GM19324 (cell line): ENCODE results near the gene PRSS48.
A peak's percentile ranks its signal among the peaks of the same experiment; 100 is the strongest.
"Not testable (repeated sequence)": the region's sequence is repeated elsewhere in the genome, so short reads cannot be mapped to it uniquely, and the experiment has no call there.

Source experiments
- ATAC-seq: cut with Tn5 transposase; IDR thresholded peaks from one replicate; pipeline ENCODE4 v1.9.1; 2021; ENCODE audit warnings: mild to moderate bottlenecking, moderate library complexity; ENCODE audit not compliant: unreplicated experiment, low FRiP score

PRSS48 gene

DNA sequence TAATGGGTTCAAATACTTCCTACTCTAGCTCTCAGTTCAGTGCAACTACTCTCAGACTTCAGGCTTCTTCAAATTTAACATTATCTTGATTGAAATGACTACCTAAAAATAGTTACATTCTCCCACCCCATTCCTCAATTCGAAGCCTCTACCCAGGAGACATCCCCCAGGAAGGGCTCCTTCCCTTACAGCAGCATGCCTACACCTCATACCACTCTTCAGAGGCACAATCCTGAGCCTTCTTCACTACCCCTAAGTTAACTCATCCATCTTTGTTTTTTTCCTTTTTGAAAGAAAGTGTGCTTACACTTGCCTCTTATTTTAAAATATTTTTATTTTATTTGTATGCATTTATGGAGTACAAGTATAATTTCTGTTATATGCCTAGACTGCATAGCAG, 17.2 kb upstream of the PRSS48 start:
- ATAC-seq = no peak

DNA sequence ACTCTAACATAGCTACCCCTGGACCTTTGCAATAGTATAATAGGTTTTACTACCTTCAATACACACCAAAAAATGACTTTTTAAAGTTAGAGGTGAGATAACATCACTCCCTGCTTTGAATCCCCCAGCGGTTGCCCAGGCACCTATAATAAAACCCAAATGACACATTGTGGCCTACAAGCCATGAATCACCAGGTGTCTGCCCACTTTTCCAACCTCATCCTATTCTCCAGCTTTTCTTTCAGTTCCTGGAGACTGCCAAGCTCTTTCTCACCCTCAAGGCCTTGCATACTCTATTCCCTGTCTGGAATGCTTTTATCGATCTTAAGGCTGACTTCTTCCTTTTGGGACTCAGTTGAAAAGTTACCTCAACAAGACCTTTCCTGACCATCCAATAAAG, 16.4 kb upstream of the PRSS48 start:
- ATAC-seq = no peak

DNA sequence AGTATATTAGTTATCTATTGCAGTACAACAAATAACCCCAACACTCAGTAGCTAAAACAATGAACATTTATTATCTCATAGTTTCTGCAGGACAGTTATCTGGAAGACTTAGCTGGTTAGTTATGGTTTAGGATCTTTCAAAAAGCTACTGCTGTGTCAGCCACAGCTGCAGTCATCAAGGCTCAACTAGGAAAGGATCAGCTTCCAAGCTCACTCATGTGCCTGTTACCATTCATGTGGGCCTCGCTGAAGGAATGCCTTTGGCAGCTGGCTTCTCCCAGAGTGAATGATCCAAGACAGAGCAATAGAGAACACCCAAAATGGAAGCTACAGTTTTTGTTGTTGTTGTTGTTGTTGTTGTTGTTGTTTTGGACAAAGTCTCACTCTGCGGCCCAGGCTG, 13.5 kb upstream of the PRSS48 start:
- ATAC-seq = no peak

DNA sequence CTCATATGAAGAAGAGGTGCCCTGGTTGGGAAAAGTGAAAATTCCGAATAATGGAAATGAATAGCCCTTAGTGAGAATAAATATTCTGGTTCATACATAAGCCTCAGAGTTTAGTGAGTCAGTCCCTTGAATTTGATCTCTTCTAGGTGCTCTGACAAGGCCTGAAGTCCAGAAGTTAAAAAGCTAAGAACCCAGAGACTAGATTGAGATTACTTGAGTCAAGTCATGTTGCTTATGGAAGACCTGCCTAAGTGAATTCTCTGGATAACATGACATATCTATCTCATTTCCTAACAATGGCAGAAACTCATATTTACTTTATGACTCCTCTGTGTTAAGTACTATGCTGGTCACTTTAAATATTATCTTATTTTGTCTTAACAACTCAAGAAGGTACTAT, 10.5 kb upstream of the PRSS48 start:
- ATAC-seq = no peak

DNA sequence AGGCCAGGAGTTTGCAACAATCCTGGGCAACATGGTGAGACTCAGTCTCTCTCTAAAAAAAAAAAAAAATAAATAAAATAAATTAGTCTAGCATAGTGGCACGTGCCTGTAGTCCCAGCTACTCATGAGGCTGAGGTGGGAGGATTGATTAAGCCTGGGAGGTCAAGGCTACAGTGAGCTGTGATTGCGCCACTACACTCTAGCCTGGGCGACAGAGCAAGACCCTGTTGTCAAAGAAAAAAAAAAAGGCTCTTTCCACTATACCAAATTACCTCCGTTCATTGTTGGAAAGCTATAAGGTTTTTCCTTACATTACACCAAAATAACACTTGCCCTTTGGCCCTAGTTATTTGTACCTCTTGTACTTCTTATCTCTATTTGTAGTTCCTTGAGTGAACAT, 9.9 kb upstream of the PRSS48 start:
- ATAC-seq = no peak

DNA sequence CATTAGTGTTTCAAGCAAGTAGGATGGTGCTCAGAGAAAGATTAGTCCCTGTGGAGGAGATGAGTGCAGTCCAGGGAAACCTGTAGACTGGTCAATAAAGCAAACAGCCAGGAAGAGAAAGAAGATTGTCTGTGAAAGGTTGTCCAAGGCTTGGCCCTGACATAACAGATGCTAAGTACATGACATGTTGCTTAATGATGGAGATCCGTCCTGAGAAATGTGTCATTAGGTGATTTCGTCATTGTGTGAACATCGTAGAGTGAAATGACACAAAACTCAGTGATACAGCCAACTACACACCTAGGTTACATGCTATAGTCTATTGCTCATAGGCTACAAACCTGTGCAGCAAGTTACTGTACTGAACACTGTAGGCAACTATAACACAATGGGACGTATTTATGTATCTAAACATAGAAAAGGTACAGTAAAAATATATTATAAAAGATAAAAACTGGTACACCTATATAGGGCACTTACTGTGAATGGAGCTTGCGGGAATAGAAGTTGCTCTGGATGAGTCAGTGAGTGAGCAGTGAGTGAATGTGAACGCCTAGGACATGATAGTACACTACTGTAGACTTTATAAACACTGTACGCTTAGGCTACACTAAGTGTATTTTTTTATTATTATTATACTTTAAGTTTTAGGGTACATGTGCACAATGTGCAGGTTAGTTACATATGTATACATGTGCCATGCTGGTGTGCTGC, 9.0 kb upstream of the PRSS48 start:
- no peak for ATAC-seq

DNA sequence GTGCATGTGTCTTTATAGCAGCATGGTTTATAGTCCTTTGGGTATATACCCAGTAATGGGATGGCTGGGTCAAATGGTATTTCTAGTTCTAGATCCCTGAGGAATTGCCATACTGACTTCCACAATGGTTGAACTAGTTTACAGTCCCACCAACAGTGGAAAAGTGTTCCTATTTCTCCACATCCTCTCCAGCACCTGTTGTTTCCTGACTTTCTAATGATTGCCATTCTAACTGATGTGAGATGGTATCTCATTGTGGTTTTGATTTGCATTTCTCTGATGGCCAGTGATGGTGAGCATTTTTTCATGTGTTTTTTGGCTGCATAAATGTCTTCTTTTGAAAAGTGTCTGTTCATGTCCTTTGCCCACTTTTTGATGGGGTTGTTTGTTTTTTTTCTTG, 8.1 kb upstream of the PRSS48 start:
- not testable (repeated sequence) for ATAC-seq

DNA sequence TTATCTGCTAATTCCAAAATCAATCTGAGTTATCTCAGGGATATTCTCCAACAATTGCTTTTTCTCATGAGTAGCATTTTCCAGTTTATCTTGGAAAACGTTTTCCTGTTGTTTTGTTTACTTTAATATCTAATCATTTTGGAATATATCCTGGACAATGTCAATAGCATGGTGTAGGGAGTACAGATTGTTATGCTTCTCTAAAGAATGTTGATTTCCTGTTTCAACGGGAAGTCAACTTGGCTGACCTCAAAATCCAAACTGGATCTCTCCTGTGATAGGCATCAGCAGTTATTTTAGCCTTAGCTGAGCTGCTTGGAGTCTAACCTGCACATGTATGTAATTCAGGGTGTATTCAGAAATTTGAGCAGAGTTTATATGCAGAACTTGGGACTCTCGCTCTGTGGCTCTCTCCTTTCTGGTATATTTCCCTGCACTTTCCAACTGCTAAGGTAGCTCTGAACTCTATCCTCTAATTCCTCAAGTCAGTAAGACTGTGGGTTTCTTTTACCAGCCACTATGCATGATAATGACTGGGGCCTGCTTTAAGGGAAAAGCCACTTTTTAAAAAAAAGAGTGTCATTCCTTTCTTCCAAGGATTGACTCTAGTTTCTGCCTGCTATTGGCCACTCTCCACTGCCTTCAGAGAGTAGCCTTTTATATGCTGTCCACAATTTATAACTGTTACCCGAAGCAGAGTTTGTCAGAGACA, 7.7 kb downstream of the PRSS48 start:
- ATAC-seq = no peak

DNA sequence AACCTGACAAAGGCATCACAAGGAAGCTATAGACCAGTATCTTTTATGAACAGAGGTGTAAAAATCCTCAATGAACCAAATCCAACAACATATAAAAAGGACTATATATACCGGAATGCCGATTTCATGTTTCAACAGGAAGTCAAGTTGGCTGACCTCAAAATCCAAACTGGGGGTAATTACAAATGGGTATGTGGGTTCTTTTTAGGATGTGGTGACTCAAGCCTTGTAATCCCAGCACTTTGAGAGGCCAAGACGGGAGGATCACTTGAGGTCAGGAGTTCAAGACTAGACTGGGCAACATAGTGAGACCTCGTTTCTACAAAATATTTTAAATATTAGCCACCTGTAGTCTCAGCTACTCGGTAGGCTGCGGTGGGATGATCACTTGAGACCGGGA, 10.4 kb downstream of the PRSS48 start:
- no peak for ATAC-seq

DNA sequence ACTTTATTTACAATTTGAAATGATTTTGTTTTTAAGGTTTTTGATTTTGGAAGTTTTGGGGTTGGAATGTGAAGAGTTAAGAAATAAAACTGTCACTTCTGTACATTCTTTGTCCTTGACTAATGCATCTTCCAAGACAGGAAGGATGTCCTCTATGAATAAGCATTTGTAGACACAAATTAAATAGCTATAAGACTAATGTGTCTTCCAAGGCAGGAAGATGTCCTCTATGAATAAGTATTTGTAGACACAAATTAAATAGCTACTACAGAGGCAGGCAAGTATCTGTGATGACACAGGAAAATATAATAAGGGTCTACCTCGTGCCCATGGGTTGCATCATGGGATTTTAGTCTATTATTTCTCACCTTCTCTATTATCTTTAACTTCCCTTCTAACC, 14.5 kb downstream of the PRSS48 start:
- ATAC-seq = no peak

DNA sequence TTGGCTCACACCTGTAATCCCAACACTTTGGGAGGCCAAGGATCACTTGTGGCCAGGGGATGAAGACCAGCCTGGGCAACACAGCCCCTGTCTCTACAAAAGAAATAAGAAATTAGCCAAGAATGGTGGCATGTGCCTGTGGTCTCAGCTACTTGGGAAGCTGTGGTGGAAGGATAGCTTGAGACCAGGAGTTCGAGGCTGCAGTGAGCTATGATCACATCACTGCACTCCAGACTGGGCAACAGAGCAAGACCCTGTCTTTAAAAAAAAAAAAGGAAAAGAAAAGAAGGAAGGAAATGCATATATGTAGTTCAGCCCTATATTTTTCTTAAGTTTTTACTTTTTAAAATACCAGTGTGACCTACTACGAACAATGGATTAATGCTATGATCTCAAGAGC, 15.1 kb downstream of the PRSS48 start:
- ATAC-seq = no peak

DNA sequence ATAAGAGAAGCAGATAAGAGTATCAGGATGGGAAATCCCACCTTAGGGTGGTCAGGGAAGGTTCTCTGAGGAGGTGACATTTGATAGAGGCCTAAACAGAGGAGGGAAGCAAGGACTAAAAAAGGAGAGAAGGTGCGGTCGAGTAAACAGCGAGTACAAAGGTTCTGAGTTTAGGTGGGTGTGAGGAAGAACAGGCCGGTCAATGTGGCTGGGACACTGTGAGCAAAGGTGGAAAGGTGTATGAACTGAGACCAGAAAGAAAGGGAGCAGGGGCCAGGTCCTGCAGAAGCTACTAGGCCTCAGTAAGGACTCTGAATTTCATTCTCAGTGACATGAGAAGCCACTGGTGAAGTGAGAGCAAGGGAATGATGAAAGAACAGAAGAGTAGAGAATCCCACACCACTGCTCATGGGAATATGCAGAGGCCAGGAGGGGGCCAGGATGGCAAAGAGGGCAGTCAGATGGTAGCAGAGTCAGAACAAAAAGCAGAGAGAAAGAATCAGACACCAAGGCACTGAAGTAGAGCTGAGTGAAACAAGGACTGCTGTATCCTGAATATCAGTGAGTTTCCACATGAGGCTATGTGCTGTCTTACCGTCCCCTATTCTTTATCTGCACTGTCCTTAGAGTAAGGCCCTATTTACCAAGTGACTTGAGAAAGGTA, 18.0 kb downstream of the PRSS48 start:
- ATAC-seq = no peak

DNA sequence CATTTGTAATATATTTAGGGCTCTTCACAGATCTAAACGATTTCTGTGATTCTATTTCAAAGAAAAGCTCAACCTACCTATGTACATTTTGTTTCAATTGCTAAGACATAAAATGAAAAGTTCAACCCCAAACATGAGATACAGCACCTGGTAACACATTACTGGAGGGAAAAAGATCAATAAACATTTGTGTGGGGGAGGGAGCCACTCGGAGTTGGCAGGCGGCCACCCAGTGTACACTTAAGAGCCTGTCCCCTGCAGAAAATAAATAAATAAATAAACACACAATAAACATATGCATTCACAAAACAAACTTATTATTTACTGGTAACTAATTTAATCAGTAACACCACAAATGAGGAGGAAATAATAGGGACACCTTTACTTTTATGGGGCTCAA, 19.3 kb downstream of the PRSS48 start:
- no peak for ATAC-seq

DNA sequence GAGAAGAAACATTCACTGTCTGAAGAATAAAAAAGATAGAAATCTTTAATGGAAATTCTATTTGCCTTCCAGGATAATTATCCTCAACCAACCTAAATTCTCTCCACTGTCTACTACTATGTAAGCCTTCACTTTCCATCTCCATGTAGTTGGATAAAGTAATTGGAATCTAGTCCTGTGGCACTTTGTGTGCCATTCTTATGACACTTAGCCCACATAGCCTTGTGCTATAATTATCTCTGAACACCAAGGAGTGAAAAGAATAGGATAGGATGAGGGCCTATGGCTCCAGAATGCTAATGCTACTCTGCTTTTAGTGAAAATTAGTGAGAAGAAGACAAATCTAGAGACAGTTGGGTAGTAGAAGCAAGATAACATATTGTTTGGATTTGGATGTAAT, 20.2 kb downstream of the PRSS48 start:
- ATAC-seq = no peak

DNA sequence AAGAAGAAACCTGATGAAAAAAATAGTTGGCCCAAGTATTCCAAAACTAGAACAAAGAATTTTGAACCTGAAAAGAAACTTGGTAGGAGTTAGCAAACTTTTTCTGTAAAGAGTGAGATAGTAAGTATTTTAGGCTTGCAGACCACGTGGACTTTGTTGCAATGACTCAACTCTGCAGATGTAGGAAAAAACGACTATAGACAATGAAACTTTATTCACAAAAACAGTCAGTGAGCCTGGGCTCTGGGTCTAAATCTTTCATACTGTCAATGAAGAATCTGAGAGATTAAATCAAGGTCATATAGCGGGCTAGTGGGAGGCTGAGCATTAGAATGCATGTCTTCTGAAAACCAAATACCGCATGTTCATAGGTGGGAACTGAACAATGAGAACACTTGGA, 25.5 kb downstream of the PRSS48 start:
- ATAC-seq = no peak

DNA sequence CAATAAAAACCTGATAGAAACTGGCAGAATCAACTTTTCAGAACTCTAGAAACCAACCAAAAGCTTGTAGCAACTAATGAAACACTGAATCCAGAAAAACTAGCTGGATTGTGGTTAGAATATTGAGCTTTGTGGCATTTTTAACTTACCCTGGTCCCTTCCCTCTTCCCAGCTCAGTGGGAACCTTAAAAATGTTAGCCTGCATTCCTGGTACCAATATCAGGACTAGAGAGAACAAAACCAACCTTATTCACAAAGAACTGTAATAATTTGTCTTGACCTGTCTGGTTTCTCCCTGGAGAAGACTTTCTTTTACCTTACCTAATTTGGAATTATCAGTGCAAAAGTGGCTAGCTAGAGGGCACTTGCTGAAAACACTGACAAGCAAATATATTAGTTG, 27.3 kb downstream of the PRSS48 start:
- no peak for ATAC-seq

DNA sequence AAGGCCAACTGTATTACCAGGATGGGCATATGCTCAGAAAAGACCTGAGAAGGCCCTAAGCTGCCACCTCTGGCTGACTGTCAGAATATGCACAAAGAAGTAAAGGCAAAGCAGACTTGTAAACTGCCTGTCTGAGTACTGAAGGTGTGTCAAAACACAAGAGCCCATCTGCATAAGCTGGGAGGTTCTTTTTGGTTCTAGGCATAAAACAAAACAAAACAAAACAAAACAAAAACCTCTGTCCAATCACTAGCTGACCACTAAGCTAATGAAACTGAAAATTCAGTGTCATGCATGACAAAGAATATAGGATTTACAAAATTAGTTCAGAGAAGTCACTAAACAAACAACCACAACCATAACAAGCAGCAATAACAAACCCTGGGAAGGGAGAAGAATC, 27.8 kb downstream of the PRSS48 start:
- peak; percentile 86 for ATAC-seq

DNA sequence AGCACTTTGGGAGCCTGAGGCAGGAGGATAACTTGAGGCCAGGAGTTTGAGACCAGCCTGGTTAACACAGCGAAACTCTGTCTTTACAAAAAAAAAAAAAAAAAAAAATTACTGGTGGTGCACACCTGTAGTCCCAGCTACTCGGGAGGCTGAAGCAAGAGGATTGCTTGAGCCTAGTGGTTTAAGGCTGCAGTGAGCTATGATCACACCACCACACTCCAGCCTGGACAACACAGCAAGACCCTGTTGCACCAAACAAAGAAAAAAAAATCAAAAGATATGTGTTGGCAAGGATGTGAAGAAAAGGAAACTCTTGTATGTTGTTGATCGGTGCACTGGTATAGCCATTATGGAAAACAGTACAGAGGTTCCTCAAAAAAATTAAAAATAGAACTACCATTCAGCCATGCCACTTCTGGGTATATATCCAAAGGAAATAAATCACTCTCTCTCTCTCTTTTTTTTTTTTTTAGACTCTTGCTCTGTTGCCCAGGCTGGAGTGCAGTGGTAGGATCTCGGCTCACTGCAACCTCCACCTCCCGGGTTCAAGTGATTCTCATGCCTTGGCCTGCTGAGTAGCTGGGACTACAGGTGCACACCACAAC, 33.3 kb downstream of the PRSS48 start:
- ATAC-seq = no peak

DNA sequence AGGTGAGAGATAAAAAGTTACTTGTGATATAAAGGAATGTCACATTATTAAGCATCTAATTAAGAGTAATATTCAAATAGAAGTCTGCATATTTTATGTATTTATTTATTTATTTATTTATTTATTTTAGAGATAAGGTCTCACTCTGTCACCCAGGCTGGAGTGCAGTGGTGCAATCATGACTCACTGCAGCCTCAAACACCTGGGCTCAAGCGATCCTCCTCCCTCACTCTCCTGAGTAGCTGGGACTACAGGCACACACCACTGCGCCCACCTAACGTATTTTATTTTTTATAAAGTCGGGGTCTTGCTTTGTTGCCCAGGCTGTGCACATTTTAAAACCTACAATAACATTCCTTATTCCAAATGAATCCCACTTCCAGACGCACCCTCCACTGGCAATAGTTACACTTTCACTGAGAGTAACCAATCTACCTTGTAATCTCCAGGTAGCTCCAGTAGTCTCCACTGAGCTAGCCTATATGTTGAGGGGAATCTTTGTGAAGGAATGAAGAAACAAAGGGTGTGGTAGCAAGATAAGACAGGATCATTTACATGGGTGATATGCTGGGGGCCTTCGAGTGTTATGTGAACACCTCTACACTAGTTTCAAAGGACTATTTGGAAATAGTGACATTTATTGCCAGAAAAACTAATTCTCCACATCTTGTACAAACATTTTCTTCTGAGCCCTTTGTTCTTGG, 36.5 kb downstream of the PRSS48 start:
- no peak for ATAC-seq

DNA sequence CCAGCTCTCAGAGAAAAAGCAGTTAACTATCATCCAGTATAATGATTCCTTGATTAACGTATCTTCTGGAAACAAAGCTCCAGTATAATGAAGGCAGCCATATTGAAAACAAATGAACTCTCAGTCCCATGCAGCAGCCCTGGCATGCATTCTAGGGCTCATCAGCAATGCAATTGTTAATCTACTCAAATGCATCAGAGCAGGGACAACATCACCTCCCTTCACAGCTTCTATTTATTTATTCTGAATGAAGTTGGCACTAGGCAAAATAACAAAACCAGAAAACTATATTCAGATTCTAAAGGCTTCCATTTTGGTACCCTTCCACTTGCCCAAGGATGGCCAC, 37.0 kb downstream of the PRSS48 start:
- no peak for ATAC-seq

DNA sequence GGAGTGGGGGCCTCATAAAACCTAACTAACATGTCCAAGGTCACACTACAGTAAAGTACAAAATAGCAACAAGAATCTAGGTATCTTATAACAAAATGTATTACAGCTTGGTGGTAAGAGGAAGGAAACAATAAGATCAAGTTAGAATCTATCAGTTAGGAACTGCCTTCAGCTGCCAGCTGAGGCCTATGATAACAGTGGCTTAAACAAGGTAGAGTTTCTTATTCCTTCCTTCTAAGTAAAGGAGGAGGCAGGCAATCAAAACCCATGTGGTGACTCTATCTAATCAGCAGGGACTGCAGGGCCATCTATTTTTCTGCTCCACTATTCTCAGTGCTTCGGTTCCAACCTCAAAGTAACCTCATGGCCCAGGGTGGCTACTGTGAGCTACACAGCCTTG, 37.5 kb downstream of the PRSS48 start:
- ATAC-seq = no peak
